HepG2 (cell line): Measurements from ENCODE around the gene KIF3A. TPM values are rescaled to one million over a fixed set of nuclear protein-coding genes. Genes with fewer than 3 reads are reported as not detected.

Experiments used
- CREB1 ChIP-seq, 2 experiments: fragments of 450-650 bp in 1 of 2; IDR thresholded peaks; 2 replicates each; pipeline ENCODE4 v1.6.1; 2016 to 2017; ENCODE audit warnings: control low read depth in 1 of 2, mild to moderate bottlenecking in 1 of 2, missing compliant biosample characterization in 1 of 2, missing genetic modification characterization in 1 of 2
- DPF2 ChIP-seq: sonication (generic); formaldehyde crosslinking; IDR thresholded peaks from 2 replicates; pipeline ENCODE4 v1.4.0; 2020; ENCODE audit warnings: mild to moderate bottlenecking, low read depth, missing genetic modification reagents, borderline replicate concordance
- EEA1 ChIP-seq: sonication (generic); formaldehyde crosslinking; IDR thresholded peaks from 2 replicates; pipeline ENCODE4 v1.5.1; 2020; ENCODE audit warnings: mild to moderate bottlenecking, missing genetic modification reagents, borderline replicate concordance
- FOXO1 ChIP-seq: sonication (generic); formaldehyde crosslinking; IDR thresholded peaks from 2 replicates; pipeline ENCODE4 v1.4.0; 2020; ENCODE audit warnings: missing genetic modification reagents
- KLF11 ChIP-seq: IDR thresholded peaks from 2 replicates; pipeline ENCODE4 v1.6.1; 2016; ENCODE audit warnings: missing compliant biosample characterization
- PHB2 ChIP-seq: fragments of 450-650 bp; IDR thresholded peaks from 2 replicates; pipeline ENCODE4 v1.6.1; 2018; ENCODE audit not compliant: partially characterized antibody
- SOX6 ChIP-seq, 2 experiments: fragments of 450-650 bp in 1 of 2; sonication (generic) in 1 of 2; formaldehyde crosslinking in 1 of 2; IDR thresholded peaks; 2 replicates each; pipeline versions ENCODE4 v1.4.0 to v1.6.1; 2017 to 2020; ENCODE audit warnings: antibody characterized with exemption in 1 of 2, mild to moderate bottlenecking in 1 of 2, missing genetic modification reagents in 1 of 2
- SP5 ChIP-seq: IDR thresholded peaks from 2 replicates; pipeline ENCODE4 v1.6.1; 2016; ENCODE audit warnings: low read depth, borderline replicate concordance
- TOE1 ChIP-seq: sonication (generic); formaldehyde crosslinking; IDR thresholded peaks from 2 replicates; pipeline ENCODE4 v1.4.0; 2020; ENCODE audit warnings: mild to moderate bottlenecking, missing genetic modification reagents
- ZNF550 ChIP-seq: sonication (generic); formaldehyde crosslinking; IDR thresholded peaks from 2 replicates; pipeline ENCODE4 v1.4.0; 2020; ENCODE audit warnings: mild to moderate bottlenecking, missing genetic modification reagents, borderline replicate concordance
- ZNF782 ChIP-seq: sonication (generic); formaldehyde crosslinking; IDR thresholded peaks from 2 replicates; pipeline ENCODE4 v1.4.0; 2020; ENCODE audit warnings: missing genetic modification reagents, mild to moderate bottlenecking, borderline replicate concordance
- polyA plus RNA-seq, 8 experiments: library from polyadenylated mRNA; depleted of rRNA in 3 of 8; stranded (reverse) in 7 of 8; unstranded in 1 of 8; fragments of >200 nt; fragmentation: Illumina TruSeq in 4 of 8; extraction: Trizol in 4 of 8; gene quantifications; 2 replicates each; pipeline versions ENCODE4 v1.2.1 to v1.2.3, GENCODE V29; 2011 to 2016; ENCODE audit warnings: low read depth in 4 of 8, missing spikeins in 1 of 8, mixed read lengths in 1 of 8; ENCODE audit not compliant: insufficient read depth in 1 of 8
- total RNA-seq, 5 experiments: library from RNA; depleted of rRNA; stranded (reverse); fragments of >200 nt; fragmentation: Illumina TruSeq; extraction: Trizol; gene quantifications; 2 replicates each; pipeline ENCODE4 v1.2.3, GENCODE V29; 2016; ENCODE audit warnings: low read depth in 1 of 5
- TF ChIP-seq, protein P1 (sequence below): sonication (generic); formaldehyde crosslinking; IDR thresholded peaks from 2 replicates; pipeline ENCODE4 v1.4.0; 2020; ENCODE audit warnings: missing genetic modification reagents
- TF ChIP-seq, protein P2 (sequence below): sonication (generic); formaldehyde crosslinking; IDR thresholded peaks from 2 replicates; pipeline ENCODE4 v1.4.0; 2020; ENCODE audit warnings: missing genetic modification reagents
- TF ChIP-seq, protein P3 (sequence below): sonication (generic); formaldehyde crosslinking; IDR thresholded peaks from 2 replicates; pipeline ENCODE4 v1.9.0; 2021; ENCODE audit warnings: missing genetic modification reagents, borderline replicate concordance
- TF ChIP-seq, protein P4 (sequence below): sonication (generic); formaldehyde crosslinking; IDR thresholded peaks from 2 replicates; pipeline ENCODE4 v1.4.0; 2020; ENCODE audit warnings: missing genetic modification reagents
- TF ChIP-seq, protein P5 (sequence below): sonication (generic); formaldehyde crosslinking; IDR thresholded peaks from 2 replicates; pipeline ENCODE4 v1.9.0; 2021; ENCODE audit warnings: missing genetic modification reagents, borderline replicate concordance

Gene KIF3A
- total and polyA plus RNA-seq, 2 of the 13 experiments (the other 11 are each of a cell fraction or from before 2014, with no cell fraction given) = 2.3 to 8.4 TPM

DNA sequence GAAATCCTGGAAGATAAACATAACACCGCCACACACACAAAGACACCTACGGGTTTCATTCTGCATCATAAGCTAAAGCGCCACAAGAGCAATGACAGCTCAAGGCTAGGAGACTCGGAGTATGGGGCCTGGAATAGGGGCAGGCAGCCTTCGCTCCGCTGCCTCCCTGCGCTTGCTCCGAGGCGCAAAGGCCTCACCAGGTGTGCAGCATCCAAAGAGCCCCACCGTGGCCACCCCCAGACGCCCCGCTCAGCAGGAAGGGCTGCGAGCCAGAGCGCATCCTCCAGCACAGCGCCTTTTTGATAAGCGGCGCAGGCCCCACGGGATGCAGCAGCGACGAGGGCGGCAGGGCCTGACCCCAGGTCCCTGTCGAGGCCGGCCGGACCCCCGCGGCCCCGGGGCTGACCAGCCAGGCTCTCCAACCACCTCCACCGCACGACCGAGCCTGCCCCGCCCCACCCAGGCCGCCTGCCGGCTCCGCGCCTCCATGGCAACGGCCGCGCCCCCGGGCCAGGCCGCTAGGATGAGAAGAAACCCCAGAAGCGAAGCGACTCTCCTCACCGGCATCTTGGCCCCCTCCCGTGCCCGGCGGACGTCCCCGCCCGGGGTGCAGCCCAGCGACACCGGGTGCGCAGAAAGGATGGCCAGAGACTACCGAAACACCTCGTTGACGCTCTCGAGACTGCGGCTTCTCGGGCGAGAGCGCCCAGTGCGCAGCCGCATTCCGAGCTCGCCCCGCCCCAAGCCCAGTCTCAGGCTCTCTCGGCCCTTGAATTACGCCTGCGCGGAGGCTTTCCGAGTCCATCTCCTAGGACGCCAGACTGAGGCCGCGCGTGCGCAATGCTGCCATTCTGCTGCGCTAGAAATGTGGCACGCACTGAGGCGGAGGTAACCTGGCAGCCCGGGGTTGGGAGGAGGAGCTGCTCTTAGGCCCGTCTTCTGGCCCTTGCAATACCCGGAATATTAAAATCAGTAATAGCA is at the start of gene KIF3A (continued):
- TF ChIP-seq, protein P1, sequence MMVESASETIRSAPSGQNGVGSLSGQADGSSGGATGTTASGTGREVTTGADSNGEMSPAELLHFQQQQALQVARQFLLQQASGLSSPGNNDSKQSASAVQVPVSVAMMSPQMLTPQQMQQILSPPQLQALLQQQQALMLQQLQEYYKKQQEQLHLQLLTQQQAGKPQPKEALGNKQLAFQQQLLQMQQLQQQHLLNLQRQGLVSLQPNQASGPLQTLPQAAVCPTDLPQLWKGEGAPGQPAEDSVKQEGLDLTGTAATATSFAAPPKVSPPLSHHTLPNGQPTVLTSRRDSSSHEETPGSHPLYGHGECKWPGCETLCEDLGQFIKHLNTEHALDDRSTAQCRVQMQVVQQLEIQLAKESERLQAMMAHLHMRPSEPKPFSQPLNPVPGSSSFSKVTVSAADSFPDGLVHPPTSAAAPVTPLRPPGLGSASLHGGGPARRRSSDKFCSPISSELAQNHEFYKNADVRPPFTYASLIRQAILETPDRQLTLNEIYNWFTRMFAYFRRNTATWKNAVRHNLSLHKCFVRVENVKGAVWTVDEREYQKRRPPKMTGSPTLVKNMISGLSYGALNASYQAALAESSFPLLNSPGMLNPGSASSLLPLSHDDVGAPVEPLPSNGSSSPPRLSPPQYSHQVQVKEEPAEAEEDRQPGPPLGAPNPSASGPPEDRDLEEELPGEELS (CRISPR knock-in tag) = no peak
- TF ChIP-seq, protein P2, sequence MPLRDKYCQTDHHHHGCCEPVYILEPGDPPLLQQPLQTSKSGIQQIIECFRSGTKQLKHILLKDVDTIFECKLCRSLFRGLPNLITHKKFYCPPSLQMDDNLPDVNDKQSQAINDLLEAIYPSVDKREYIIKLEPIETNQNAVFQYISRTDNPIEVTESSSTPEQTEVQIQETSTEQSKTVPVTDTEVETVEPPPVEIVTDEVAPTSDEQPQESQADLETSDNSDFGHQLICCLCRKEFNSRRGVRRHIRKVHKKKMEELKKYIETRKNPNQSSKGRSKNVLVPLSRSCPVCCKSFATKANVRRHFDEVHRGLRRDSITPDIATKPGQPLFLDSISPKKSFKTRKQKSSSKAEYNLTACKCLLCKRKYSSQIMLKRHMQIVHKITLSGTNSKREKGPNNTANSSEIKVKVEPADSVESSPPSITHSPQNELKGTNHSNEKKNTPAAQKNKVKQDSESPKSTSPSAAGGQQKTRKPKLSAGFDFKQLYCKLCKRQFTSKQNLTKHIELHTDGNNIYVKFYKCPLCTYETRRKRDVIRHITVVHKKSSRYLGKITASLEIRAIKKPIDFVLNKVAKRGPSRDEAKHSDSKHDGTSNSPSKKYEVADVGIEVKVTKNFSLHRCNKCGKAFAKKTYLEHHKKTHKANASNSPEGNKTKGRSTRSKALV (CRISPR knock-in tag) = no peak; the same call in 1 of the 2 replicates
- TF ChIP-seq SP5 (CRISPR knock-in tag) (no peak), CREB1 (IDR thresholded peaks at IDR 0.05) (no peak), CREB1 (CRISPR knock-in tag; IDR thresholded peaks at IDR 0.05) (no peak), EEA1 (CRISPR knock-in tag) (0 out of 2 replicates have a peak, but pooled peaks have one; percentile 57), KLF11 (no peak), FOXO1 (CRISPR knock-in tag) (no peak), TOE1 (CRISPR knock-in tag) (no peak), ZNF550 (CRISPR knock-in tag) (no peak), PHB2 (no peak), ZNF782 (CRISPR knock-in tag) (peak; percentile 45; the same call in 1 of the 2 replicates), SOX6 (IDR thresholded peaks at IDR 0.05) (no peak), SOX6 (CRISPR knock-in tag; IDR thresholded peaks at IDR 0.05) (peak; percentile 39; the same call in 1 of the 2 replicates), DPF2 (CRISPR knock-in tag) (no peak)
- TF ChIP-seq, protein P3, sequence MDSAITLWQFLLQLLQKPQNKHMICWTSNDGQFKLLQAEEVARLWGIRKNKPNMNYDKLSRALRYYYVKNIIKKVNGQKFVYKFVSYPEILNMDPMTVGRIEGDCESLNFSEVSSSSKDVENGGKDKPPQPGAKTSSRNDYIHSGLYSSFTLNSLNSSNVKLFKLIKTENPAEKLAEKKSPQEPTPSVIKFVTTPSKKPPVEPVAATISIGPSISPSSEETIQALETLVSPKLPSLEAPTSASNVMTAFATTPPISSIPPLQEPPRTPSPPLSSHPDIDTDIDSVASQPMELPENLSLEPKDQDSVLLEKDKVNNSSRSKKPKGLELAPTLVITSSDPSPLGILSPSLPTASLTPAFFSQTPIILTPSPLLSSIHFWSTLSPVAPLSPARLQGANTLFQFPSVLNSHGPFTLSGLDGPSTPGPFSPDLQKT (CRISPR knock-in tag) = no peak
- TF ChIP-seq, protein P4, sequence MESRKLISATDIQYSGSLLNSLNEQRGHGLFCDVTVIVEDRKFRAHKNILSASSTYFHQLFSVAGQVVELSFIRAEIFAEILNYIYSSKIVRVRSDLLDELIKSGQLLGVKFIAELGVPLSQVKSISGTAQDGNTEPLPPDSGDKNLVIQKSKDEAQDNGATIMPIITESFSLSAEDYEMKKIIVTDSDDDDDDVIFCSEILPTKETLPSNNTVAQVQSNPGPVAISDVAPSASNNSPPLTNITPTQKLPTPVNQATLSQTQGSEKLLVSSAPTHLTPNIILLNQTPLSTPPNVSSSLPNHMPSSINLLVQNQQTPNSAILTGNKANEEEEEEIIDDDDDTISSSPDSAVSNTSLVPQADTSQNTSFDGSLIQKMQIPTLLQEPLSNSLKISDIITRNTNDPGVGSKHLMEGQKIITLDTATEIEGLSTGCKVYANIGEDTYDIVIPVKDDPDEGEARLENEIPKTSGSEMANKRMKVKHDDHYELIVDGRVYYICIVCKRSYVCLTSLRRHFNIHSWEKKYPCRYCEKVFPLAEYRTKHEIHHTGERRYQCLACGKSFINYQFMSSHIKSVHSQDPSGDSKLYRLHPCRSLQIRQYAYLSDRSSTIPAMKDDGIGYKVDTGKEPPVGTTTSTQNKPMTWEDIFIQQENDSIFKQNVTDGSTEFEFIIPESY (CRISPR knock-in tag) = no peak
- TF ChIP-seq, protein P5, sequence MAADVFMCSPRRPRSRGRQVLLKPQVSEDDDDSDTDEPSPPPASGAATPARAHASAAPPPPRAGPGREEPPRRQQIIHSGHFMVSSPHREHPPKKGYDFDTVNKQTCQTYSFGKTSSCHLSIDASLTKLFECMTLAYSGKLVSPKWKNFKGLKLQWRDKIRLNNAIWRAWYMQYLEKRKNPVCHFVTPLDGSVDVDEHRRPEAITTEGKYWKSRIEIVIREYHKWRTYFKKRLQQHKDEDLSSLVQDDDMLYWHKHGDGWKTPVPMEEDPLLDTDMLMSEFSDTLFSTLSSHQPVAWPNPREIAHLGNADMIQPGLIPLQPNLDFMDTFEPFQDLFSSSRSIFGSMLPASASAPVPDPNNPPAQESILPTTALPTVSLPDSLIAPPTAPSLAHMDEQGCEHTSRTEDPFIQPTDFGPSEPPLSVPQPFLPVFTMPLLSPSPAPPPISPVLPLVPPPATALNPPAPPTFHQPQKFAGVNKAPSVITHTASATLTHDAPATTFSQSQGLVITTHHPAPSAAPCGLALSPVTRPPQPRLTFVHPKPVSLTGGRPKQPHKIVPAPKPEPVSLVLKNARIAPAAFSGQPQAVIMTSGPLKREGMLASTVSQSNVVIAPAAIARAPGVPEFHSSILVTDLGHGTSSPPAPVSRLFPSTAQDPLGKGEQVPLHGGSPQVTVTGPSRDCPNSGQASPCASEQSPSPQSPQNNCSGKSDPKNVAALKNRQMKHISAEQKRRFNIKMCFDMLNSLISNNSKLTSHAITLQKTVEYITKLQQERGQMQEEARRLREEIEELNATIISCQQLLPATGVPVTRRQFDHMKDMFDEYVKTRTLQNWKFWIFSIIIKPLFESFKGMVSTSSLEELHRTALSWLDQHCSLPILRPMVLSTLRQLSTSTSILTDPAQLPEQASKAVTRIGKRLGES (CRISPR knock-in tag) = no peak
